GM12878 (cell line): ENCODE data around the gene IL1RAPL1. TPM values are rescaled to one million over a fixed set of nuclear protein-coding genes. Genes with fewer than 3 reads are reported as not detected.
A peak's percentile ranks its signal among the peaks of the same experiment; 100 is the strongest.

Experiments used
- ATAC-seq: fragments of 200-7000 bp; cut with Tn5 transposase; 3 replicates; pipeline ENCODE4 v1.9.1; 2020; ENCODE audit warnings: mild to moderate bottlenecking, moderate library complexity
- BruUV-seq: library from RNA; stranded (reverse); fragments of 400-500 nt; replicated peaks from 2 replicates; lab custom pipeline; 2021; lab: Mats Ljungman, UMichigan
- CTCF ChIA-PET: fragments of 300-600 bp; sonication (Branson Sonifier 250); formaldehyde crosslinking; extraction: SDS; loops from one replicate; lab custom pipeline; 2021; ENCODE audit warnings: inconsistent platforms; lab: Yijun Ruan, JAX
- POLR2A ChIA-PET: fragments of 350-600 bp; formaldehyde crosslinking; extraction: SDS; loops from one replicate; lab custom pipeline; 2021; ENCODE audit warnings: inconsistent platforms; lab: Charles Lee
- RAD21 ChIA-PET: fragments of 300-600 bp; sonication (Branson Sonifier 250); formaldehyde crosslinking; loops from one replicate; lab custom pipeline; 2023; ENCODE audit warnings: antibody characterized with exemption; ENCODE audit not compliant: unreplicated experiment; lab: Charles Lee
- SMC1A ChIA-PET: fragments of 300-600 bp; sonication (Branson Sonifier 250); formaldehyde crosslinking; loops from one replicate; lab custom pipeline; 2023; ENCODE audit not compliant: unreplicated experiment, uncharacterized antibody; lab: Charles Lee
- DNase-seq: peaks from one replicate; pipeline ENCODE4 v3.0.0-alpha.2; 2011; ENCODE audit warnings: low read depth, low spot score
- FAIRE-seq: peaks from 3 replicates; lab custom pipeline; 2011; peaks lifted over from hg19 to GRCh38; lab: Jason Lieb, UNC
- H2AFZ ChIP-seq: 2 replicates; pipeline ENCODE4 v1.6.0; 2011; ENCODE audit warnings: low read depth, low read length, control low read depth; ENCODE audit not compliant: control insufficient read depth
- H3K27ac ChIP-seq: 2 replicates; pipeline ENCODE4 v1.5.1; 2011; ENCODE audit warnings: control low read depth; ENCODE audit not compliant: control insufficient read depth, insufficient read depth
- H3K27me3 ChIP-seq, 2 experiments: replicated peaks in 1 of 2; 2 replicates each; pipeline versions ENCODE4 v1.6.0 to v1.6.1; 2011; ENCODE audit warnings: low read length in 1 of 2; ENCODE audit not compliant: control insufficient read depth in 2 of 2, insufficient read depth in 2 of 2
- H3K36me3 ChIP-seq, 2 experiments: 2 replicates each; pipeline ENCODE4 v1.5.1; 2011; ENCODE audit warnings: low read length in 1 of 2; ENCODE audit not compliant: control insufficient read depth in 2 of 2, insufficient read depth in 2 of 2
- H3K4me1 ChIP-seq: 2 replicates; pipeline ENCODE4 v1.6.1; 2011; ENCODE audit warnings: mild to moderate bottlenecking, low read length, moderate library complexity, mixed read lengths; ENCODE audit not compliant: control insufficient read depth, insufficient read depth
- H3K4me2 ChIP-seq: 2 replicates; pipeline ENCODE4 v1.6.0; 2011; ENCODE audit warnings: control low read depth; ENCODE audit not compliant: control insufficient read depth, insufficient read depth
- H3K4me3 ChIP-seq: fragments of 200-600 bp; sonication (generic); 2 replicates; pipeline ENCODE4 v1.5.1; 2016
- H3K79me2 ChIP-seq: 2 replicates; pipeline ENCODE4 v1.6.0; 2011; ENCODE audit warnings: low read length; ENCODE audit not compliant: control insufficient read depth, insufficient read depth
- H3K9ac ChIP-seq: 2 replicates; pipeline ENCODE4 v1.8.0; 2011; ENCODE audit warnings: low read length, control low read depth, mixed read lengths; ENCODE audit not compliant: control insufficient read depth, insufficient read depth
- H3K9me3 ChIP-seq: replicated peaks from 3 replicates; pipeline ENCODE4 v1.5.1; 2011; ENCODE audit warnings: mild to moderate bottlenecking, low read length; ENCODE audit not compliant: control insufficient read depth, insufficient read depth
- H4K20me1 ChIP-seq: 2 replicates; pipeline ENCODE4 v1.6.0; 2011; ENCODE audit not compliant: control insufficient read depth, insufficient read depth
- EP300 ChIP-seq, 2 experiments: fragments of 150-350 bp in 1 of 2; IDR thresholded peaks; 2 replicates each; pipeline ENCODE4 v1.6.1; 2011 to 2012; ENCODE audit warnings: low read depth in 2 of 2, low read length in 2 of 2, borderline replicate concordance in 1 of 2, improper control_type of control experiment in 1 of 2, inconsistent platforms in 1 of 2; ENCODE audit not compliant: control insufficient read depth in 1 of 2
- GABPA ChIP-seq: IDR thresholded peaks from 2 replicates; pipeline ENCODE4 v1.6.1; 2014; ENCODE audit warnings: antibody characterized with exemption, low read depth, mild to moderate bottlenecking, inconsistent platforms
- MTA2 ChIP-seq: fragments of 450-650 bp; IDR thresholded peaks from 2 replicates; pipeline ENCODE4 v1.6.1; 2016; ENCODE audit warnings: low read depth, mild to moderate bottlenecking, moderate library complexity
- NR2C1 ChIP-seq: fragments of 450-650 bp; IDR thresholded peaks from 2 replicates; pipeline ENCODE4 v1.6.1; 2017; ENCODE audit warnings: antibody characterized with exemption, mild to moderate bottlenecking, moderate library complexity
- PML ChIP-seq: IDR thresholded peaks from 2 replicates; pipeline ENCODE4 v1.6.1; 2012; ENCODE audit warnings: low read length, inconsistent platforms
- REST ChIP-seq: IDR thresholded peaks from 2 replicates; pipeline ENCODE4 v1.6.1; 2012; ENCODE audit warnings: mild to moderate bottlenecking, low read depth, low read length
- SPI1 ChIP-seq: IDR thresholded peaks from 2 replicates; pipeline ENCODE4 v1.6.1; 2011; ENCODE audit warnings: low read depth, mild to moderate bottlenecking, low read length, moderate library complexity, borderline replicate concordance; ENCODE audit not compliant: insufficient read depth
- SUZ12 ChIP-seq: fragments of 200-600 bp; sonication (generic); IDR thresholded peaks from one replicate; pipeline ENCODE4 v1.6.1; 2018; ENCODE audit warnings: antibody characterized with exemption, mild to moderate bottlenecking; ENCODE audit not compliant: unreplicated experiment
- WGBS: methylation state at CpG from one replicate; pipeline ENCODE4 v1.1.6; 2016; ENCODE audit warnings: low lambda C conversion rate; ENCODE audit not compliant: insufficient replicate concordance, insufficient coverage; ENCODE audit errors: missing lambda C conversion rate; 5-methylcytosine and 5-hydroxymethylcytosine counted together
- in situ Hi-C: fragments of 300-500 bp; cut with MboI; formaldehyde crosslinking; loops from 9 replicates; pipeline ENCODE4 v1.14.3; 2018; ENCODE audit warnings: mixed read lengths
- intact Hi-C: fragments of 100-400 bp; cut with micrococcal nuclease; formaldehyde crosslinking; loops from one replicate; pipeline ENCODE4 v1.14.2; 2022; ENCODE audit not compliant: unreplicated experiment
- polyA plus RNA-seq, 11 experiments: library from polyadenylated mRNA; depleted of rRNA in 4 of 11; unstranded in 6 of 11; stranded (reverse) in 5 of 11; fragments of >200 nt; fragmentation: Nextera tagmentation in 4 of 11; fragmentation: Illumina TruSeq in 1 of 11; extraction: Ambion mirVana in 4 of 11; extraction: Trizol in 1 of 11; gene quantifications; 1 replicate in 1 of 11; 2 replicates in 10 of 11; pipeline versions ENCODE4 v1.2.1 to v1.2.3, GENCODE V29; 2011 to 2016; ENCODE audit warnings: inconsistent platforms in 2 of 11, missing spikeins in 2 of 11, low read depth in 1 of 11
- total RNA-seq, 4 experiments: library from RNA; depleted of rRNA in 3 of 4; stranded (reverse); fragments of >200 nt in 3 of 4; fragmentation: Illumina TruSeq in 1 of 4; extraction: Trizol in 1 of 4; gene quantifications; 2 replicates each; pipeline versions ENCODE4 v1.2.1 to v1.2.3, GENCODE V29; 2013 to 2021

Gene IL1RAPL1
- total and polyA plus RNA-seq, 10 of the 15 experiments (the other 5 are each of a cell fraction or from before 2014, with no cell fraction given), result not detected

- TF ChIP-seq REST (no peak), PML (no peak)
These were observed 958.6 kb downstream of the IL1RAPL1 start (continued) for GRCh38 chrX:29545878-29546277.

- in situ Hi-C loops, result no loop called here
- FAIRE-seq (peak; percentile 74), DNase-seq (no peak), ATAC-seq (peak; percentile 69)
- Histone ChIP-seq H3K4me3 (no peak overlapping the region), H3K4me2 (no peak overlapping the region), H3K9me3 (peaks cover 4% of the 10 kb centered on the region; the same call in 2 of the 3 replicates), H3K4me1 (no peaks in the 10 kb centered on the region), H2AFZ (no peak overlapping the region), H3K9ac (no peak overlapping the region), H3K27me3 (no peaks in the 10 kb centered on the region), H3K79me2 (no peaks in the 10 kb centered on the region)
- ChIA-PET SMC1A (interaction anchor here (1.3 kb wide), 1 partner anchor 16 kb away, joined by 4 read pairs; no protein-coding TSS in a partner anchor), CTCF (interaction anchor here (1.3 kb wide), 1 partner anchor 36 kb away, joined by 3 read pairs; no protein-coding TSS in a partner anchor)
- 77% methylated on average over 4 of the region's 4 CpGs for WGBS
- no peak for TF ChIP-seq GABPA
- TF ChIP-seq EP300 (IDR thresholded peaks at IDR 0.05; ENCODE audit: borderline replicate concordance in 1 of 2, control insufficient read depth in 1 of 2, low read depth in 2 of 2, low read length in 2 of 2), result peak in 1 of 2 experiments; percentile 39; a peak in 1 of 4 replicates
- TF ChIP-seq NR2C1, result peak; percentile 28; the same call in 1 of the 2 replicates
- peak; percentile 37; the same call in 1 of the 2 replicates for TF ChIP-seq SPI1
- no peak for TF ChIP-seq SUZ12
- TF ChIP-seq MTA2, result peak; percentile 54; the same call in 1 of the 2 replicates
- TF ChIP-seq, all 136 proteins: peak for 4
- BruUV-seq, result no TSS peak
- ChIA-PET POLR2A (no interaction called here), RAD21 (interaction anchor here (1.0 kb wide), 1 partner anchor 21 kb away, joined by 3 read pairs; no protein-coding TSS in a partner anchor)
- Histone ChIP-seq H3K36me3 (no peaks in the 10 kb centered on the region; a peak in 1 of 4 replicates), H3K27ac (no peak overlapping the region), H4K20me1 (no peaks in the 10 kb centered on the region)
- intact Hi-C loops, result no loop called here
These were observed 960.6 kb downstream of the IL1RAPL1 start for GRCh38 chrX:29547877-29548276.
